Epithelial cell of esophagus (primary cell): ENCODE measurements around the gene SCAPER.
"Not testable (repeated sequence)": the region's sequence is repeated elsewhere in the genome, so short reads cannot be mapped to it uniquely, and the experiment has no call there.

Experiments used
- DNase-seq: peaks from one replicate; pipeline ENCODE4 v3.0.0; 2010; ENCODE audit warnings: low read depth
- H3K4me3 ChIP-seq: 2 replicates; pipeline ENCODE4 v1.5.1; 2011; ENCODE audit warnings: mild to moderate bottlenecking, low read length, control low read depth
- TF ChIP-seq, protein P1 (sequence below): IDR thresholded peaks from 2 replicates; pipeline ENCODE4 v1.5.1; 2011; ENCODE audit warnings: low read depth, mild to moderate bottlenecking, low read length, control low read depth, inconsistent platforms; ENCODE audit not compliant: insufficient read depth; ENCODE audit errors: missing control alignments

The SCAPER gene

DNA sequence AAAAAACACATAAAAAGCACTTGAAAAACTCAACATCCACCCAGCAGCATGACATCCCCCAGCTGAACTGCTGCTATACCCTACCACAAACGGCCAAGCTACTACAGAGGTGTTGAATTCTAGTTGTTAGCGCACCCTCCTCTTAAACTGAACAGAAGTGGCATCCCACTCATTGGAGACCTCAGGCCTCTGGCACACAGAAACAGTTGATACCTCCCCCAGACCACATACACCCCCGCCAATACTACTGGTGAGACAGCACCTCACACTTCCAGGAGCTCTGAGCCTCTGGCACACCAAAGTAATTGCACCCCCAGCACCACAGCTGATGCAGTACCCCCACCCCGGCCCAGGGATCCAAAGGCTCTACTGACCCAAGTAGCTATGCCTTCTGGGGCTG, 190.2 kb downstream of the SCAPER start:
- TF ChIP-seq, protein P1, sequence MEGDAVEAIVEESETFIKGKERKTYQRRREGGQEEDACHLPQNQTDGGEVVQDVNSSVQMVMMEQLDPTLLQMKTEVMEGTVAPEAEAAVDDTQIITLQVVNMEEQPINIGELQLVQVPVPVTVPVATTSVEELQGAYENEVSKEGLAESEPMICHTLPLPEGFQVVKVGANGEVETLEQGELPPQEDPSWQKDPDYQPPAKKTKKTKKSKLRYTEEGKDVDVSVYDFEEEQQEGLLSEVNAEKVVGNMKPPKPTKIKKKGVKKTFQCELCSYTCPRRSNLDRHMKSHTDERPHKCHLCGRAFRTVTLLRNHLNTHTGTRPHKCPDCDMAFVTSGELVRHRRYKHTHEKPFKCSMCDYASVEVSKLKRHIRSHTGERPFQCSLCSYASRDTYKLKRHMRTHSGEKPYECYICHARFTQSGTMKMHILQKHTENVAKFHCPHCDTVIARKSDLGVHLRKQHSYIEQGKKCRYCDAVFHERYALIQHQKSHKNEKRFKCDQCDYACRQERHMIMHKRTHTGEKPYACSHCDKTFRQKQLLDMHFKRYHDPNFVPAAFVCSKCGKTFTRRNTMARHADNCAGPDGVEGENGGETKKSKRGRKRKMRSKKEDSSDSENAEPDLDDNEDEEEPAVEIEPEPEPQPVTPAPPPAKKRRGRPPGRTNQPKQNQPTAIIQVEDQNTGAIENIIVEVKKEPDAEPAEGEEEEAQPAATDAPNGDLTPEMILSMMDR = no peak
- no peak for DNase-seq
- H3K4me3 ChIP-seq = no peak overlapping the region

DNA sequence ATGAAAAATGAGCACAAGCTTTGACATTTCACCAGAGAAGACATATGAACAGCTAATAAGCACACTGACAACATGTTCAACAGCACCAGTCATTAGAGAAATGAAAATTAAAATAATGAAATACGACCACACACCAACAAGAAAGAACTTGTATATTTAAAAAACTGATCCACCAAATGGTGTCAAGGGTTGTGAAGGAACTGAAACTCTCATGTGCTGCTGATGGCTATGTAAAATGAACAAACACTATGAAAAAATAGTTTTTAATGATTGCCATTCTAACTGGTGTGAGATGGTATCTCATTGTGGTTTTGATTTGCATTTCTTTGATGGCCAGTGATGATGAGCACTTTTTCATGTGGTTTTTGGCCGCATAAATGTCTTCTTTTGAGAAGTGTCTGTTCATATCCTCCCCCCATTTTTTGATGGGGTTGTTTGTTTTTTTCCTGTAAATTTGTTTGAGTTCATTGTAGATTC, 193.8 kb downstream of the SCAPER start:
- TF ChIP-seq, protein P1 = no peak
- H3K4me3 ChIP-seq = no peak overlapping the region
- no peak for DNase-seq

DNA sequence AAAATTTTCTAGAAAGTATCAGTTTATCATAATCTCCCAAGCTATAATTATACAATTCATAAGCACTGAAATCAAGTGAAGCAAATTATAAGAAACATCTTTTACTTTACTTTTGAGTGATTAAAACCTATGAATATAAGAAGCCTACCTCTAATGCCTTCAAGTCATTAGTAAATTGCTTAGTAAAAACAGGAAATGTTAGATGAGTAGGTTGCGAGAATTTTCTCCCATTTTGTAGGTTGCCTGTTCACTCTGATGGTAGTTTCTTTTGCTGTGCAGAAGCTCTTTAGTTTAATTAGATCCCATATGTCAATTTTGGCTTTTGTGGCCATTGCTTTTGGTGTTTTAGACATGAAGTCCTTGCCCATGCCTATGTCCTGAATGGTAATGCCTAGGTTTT, 201.1 kb downstream of the SCAPER start:
- not testable (repeated sequence) for H3K4me3 ChIP-seq, DNase-seq

DNA sequence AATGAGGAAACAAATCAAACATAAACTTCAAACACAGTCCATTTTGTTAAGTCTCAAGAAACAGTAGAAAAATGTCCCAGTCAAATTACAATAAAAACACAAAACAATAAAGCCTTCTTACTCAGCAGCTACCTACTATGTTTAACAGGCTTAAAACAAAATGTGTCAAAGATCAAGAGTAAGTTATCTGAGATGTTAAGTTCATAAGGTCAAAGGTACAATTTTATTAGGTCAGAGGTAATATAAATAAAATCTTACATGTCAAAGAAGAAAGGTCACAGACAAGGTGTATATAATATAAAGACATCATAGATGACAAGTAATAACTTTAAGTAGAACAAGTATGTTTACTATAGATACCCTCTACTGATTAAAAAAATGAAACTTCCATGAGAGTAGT, 208.3 kb downstream of the SCAPER start:
- DNase-seq = no peak
- no peak overlapping the region for H3K4me3 ChIP-seq
- TF ChIP-seq, protein P1 = no peak

DNA sequence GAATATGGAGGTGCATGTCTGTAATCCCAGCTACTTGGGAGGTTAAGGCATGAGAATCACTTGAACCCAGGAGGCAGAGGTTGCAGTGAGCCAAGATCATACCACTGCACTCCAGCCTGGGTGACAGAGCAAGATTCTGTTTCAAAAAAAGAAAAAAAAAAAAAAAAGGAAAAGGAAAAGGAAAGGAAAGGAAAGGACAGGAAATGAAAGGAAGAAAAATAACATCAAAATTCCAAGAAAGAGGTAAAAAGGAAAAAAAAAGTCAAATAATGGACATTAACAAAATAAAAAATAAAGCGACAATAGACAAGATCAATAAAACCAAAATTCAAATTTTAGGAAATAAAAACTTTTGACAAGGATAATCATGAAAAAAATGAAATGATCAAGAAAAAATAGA, 212.6 kb downstream of the SCAPER start:
- H3K4me3 ChIP-seq, DNase-seq: not testable (repeated sequence)

DNA sequence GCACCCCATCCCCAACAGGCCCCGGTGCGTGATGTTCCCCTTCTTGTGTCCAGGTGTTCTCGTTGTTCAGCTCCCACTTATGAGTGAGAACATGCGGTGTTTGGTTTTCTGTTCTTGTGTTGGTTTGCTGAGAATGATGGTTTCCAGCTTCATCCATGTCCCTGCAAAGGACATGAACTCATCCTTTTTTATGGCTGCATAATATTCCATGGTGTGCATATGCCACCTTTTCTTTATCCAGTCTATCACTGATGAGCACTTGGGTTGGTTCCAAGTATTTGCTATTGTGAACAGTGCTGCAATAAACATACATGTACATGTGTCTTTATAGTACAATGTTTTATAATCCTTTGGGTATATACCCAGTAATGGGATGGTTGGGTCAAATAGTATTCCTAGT, 217.5 kb downstream of the SCAPER start:
- not testable (repeated sequence) for DNase-seq, H3K4me3 ChIP-seq

DNA sequence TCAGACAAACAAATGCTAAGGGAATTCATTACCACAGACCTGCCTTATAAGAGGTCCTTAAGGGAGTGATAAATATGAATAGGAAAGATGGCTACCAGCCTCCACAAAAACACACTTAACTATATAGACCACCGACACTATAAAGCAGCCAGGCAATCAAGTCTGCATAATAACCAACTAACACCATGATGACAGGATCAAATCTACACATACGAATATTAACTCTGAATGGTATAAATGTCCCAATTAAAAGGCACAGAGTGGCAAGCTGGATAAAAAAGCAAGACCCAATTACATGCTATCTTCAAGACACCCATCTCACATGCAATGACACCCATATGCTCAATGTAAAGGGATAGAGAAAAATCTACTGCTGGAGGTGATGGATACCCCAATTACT, 221.1 kb downstream of the SCAPER start:
- H3K4me3 ChIP-seq = no peak overlapping the region
- TF ChIP-seq, protein P1 = no peak
- DNase-seq = no peak

DNA sequence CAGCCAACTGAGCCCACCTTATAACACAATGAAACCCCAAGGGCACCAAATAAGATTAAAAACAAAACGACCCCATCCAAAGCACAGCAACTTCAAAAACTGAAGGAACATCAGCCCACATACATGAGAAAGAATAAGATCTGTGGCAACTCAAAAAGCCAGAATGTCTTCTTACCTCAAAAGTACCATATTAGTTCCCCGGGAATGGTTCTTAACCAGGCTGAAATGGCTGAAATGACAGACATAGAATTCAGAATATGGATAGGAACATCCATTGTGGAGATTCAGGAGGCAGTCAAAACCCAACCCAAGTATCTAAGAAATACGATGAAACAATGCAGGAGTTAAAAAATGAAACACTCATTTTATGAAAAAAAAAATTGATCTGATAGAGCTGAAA, 222.3 kb downstream of the SCAPER start:
- no peak for DNase-seq
- H3K4me3 ChIP-seq = no peak overlapping the region
- TF ChIP-seq, protein P1 = no peak

DNA sequence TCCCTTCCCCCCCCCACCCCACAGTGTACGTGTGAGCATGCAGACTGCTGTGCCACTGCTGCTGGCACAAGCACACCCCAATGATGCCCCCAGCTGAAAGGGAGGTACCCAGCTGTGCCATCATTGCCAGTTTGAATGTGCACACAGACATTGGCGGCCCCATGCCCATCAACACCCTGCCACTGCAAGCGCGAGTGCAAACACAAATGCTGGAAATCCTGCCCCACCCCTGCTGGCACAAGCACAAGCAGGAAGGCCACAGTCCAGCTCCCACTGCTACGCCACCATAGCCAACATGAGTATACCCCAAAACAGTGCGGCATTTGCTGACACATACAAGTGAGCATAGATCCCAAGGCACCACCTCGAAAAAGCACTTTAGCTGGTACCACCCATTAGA, 222.9 kb downstream of the SCAPER start:
- DNase-seq = no peak
- TF ChIP-seq, protein P1 = no peak
- H3K4me3 ChIP-seq = no peak overlapping the region
